A549 (cell line): Measurements from ENCODE around the gene STK16.

Source experiments
- MYC ChIP-seq: IDR thresholded peaks from 2 replicates; pipeline ENCODE4 v1.6.1; 2012; ENCODE audit warnings: mild to moderate bottlenecking, inconsistent platforms, low read length, improper control_type of control experiment, borderline replicate concordance
- TF ChIP-seq, protein P1 (sequence below): IDR thresholded peaks from 2 replicates; pipeline ENCODE4 v1.6.1; 2012

DNA sequence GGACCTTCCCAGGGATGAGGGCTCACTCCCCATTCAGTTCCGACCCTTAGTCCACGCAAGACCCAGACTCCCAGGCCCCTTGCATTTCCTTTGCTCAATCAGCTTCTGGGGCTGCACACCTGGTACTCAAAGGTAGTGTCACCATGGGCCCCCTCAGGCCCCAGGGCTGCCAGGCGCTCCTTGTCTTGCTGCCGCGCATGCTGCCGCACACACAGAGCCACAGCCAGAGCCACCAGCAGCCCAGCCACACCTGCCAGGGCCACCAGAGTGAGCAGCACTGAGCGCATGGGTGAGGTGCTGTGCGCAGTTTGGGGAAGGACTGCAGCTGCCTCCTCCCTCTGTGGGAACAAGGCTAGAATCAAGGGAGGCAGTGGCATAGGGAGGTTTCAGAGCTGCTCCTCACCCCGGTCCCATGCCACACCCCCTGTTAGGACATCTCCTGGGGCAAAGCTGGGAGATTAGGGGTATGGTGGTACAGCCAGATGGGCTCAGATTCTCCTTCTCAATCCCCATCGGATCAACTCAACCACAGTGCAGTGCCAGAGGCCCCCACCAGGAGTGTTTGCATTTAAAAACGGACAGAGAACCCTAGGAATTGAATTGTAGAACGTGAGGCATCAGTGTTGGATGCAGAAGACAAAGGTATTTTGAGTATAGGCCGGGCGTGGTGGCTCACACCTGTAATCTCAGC lies 52.6 kb downstream of the STK16 start:
- TF ChIP-seq, protein P1, sequence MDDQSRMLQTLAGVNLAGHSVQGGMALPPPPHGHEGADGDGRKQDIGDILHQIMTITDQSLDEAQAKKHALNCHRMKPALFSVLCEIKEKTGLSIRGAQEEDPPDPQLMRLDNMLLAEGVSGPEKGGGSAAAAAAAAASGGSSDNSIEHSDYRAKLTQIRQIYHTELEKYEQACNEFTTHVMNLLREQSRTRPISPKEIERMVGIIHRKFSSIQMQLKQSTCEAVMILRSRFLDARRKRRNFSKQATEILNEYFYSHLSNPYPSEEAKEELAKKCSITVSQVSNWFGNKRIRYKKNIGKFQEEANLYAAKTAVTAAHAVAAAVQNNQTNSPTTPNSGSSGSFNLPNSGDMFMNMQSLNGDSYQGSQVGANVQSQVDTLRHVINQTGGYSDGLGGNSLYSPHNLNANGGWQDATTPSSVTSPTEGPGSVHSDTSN = no peak
- TF ChIP-seq MYC = no peak
